ENCODE measurements around the gene CAMK1.
A peak's percentile ranks its signal among the peaks of the same experiment; 100 is the strongest.

Gene CAMK1

GRCh38 chr3:9769426-9770275 is at the start of gene CAMK1:
CAMK1 (minus strand) TSS chr3:9769947; CDS start chr3:9767749, 2,198 bp downstream.
- DNase-seq (ENCODE audit: low spot score) = peak; percentile 78

- DNase-seq (ENCODE audit: low spot score) = no peak
Observed at GRCh38 chr3:9818666-9819335, 49.1 kb upstream of the CAMK1 start.

DNA sequence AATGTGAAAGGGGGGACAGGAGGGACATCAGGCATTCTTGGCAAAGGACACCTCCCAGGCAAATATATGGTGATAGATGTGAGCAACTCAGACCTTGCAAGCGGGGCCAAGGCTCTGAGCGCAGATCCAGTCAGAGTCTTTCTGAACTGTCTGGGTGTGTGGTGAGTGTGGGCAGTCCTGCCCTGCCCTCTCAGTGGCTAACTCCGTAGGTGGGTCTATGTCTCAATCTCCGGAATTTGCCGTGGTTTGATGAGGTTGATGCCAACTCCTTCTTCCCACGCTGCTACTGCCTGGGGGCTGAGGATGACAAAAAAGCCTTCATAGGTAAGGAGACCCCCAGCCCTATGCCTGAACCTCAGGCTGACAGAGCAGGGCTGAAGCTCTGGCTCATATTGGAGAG is 47.7 kb upstream of the CAMK1 start:
- DNase-seq (ENCODE audit: low spot score) = no peak

- DNase-seq (ENCODE audit: low spot score) = no peak
Observed at GRCh38 chr3:9815986-9816385, 46.2 kb upstream of the CAMK1 start.

GRCh38 chr3:9812870-9813483 is 43.2 kb upstream of the CAMK1 start:
- DNase-seq (ENCODE audit: low spot score) = no peak

- DNase-seq (ENCODE audit: low spot score) = no peak
Observed at GRCh38 chr3:9810846-9811245, 41.1 kb upstream of the CAMK1 start.

GRCh38 chr3:9810433-9810770 is 40.7 kb upstream of the CAMK1 start:
- no peak for DNase-seq (ENCODE audit: low spot score)

DNA sequence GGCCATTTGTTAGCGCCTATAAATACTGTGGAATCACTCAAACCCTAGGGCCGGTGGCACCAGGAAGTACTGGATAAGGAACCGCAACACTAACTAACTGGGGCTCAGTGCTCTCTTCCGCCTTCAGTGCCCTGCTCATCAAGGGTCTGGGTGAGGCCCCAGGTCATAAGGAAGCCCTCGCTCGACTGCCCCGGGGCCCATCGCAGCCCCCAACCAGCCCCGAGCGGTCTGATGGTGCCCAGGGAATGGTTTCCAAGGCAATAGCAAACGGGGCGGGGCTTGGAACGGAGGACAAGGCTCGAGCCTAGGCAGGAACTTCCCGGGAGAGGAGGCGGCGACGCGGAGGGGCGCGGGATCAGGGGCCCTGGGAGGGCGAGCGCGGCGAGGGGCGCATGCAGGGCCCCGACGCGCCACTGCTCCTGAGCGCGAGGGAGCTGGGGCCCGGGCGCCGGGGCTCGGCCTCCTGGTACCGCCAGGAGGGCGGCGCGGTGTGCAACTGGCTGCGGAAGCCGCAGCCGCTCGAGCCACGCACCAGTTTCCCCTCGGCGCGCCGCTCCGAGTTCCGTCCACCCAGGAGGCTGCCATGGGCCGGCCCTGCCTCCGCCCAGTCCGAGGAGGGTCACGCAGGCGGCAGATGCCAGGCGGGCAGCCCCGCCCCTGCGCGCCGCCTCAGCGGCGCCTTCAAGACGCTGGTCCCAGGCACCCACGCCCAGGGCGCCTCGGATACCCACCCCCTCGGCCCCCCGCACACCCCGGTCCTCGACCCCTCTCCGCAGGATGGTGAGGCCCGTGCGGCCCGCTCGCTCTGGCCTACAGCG is 40.1 kb upstream of the CAMK1 start, which contains the start of gene TTLL3:
Gene TTLL3 (plus strand): TSS at position 648 of the 818 bp plus-strand sequence. CDS start 400 bp downstream, outside the sequence.
- peak; percentile 61 for DNase-seq (ENCODE audit: low spot score)

DNA sequence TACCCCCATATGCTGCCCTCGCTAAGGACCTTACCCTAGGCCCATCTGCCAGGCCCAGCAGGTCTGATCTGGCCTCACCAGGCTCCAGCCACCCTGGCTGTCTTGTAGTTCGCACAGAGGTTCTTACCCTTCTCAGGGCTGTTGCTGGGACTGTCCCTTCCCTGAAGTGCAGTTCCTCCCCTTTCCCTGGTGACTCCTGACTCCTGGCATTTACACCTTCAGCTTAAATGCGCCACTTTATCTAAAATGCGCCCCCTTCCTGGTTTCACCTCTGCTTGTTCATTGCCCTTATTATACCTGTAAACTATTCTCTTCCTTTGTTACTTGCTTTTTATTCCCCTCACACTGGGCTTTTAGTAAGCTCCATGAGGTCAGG is 39.5 kb upstream of the CAMK1 start:
- peak; percentile 14 for DNase-seq (ENCODE audit: low spot score)

GRCh38 chr3:9808345-9809037 is 38.7 kb upstream of the CAMK1 start:
- peak; percentile 51 for DNase-seq (ENCODE audit: low spot score)

GRCh38 chr3:9807981-9808344 is 38.2 kb upstream of the CAMK1 start:
- no peak for DNase-seq (ENCODE audit: low spot score)

DNA sequence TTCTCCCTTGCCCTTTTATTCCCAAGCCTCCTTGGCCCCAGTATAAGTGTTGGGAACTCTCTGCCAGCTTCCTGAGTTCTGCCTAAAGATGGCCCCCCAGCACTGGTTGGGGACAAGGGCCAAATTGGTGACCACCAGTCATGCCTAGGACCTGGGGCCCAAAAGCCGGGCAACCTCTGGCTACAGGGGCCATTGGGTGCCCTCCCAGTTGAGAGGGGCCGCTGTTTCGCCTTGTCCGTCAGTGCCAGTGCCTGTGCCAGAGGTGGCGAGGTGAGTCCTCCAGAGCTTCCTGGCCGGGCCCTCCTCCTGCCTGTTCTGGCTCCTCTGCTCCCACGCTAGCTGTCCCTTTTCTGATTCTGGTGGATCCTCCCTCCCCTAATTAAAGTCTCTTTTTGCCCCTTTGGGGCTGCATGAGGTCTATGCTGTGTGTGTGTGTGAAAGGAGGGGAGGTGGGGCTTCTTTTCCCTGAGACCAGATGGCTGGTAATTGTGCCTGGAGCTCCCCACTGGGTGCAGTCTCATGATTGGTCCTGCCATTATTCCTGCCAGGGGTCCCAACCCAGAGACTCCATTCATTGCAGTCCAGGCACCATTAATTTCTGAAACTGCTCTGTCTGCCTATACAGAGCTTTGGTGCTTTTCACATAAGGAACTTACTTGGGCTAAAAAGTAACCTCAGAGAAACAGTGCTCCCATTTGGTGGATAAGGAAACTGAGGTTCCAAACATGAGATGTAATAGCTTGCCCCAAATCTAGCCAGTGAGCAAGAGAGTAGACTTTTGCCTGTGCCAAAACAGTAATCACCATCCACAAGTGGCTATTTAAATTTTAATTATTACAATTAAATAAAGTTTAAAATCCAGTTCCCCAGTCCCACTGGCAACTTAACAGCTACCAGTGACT is 37.2 kb upstream of the CAMK1 start:
- no peak for DNase-seq (ENCODE audit: low spot score)

DNA sequence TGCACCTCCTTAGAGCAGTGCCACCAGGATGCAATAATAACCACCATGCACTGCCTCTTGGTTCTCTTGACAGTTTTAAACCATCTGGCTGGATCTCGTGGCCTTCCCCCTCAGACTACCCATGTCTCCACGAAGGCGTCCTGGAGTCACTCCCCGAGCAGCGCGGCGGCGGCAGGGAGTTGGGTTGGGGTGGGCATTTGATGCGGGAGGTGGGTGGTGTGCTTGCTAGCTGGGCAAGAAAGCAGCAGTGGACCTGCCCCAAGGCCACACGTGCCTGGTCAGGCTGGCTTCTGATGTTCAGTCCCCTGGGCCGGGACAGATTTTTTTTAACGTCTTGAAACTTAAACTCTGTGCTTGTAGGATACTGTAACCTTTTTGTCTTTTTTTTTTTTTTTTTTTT is 36.4 kb upstream of the CAMK1 start:
- DNase-seq (ENCODE audit: low spot score) = no peak

GRCh38 chr3:9804996-9805395 is 35.2 kb upstream of the CAMK1 start:
- no peak for DNase-seq (ENCODE audit: low spot score)

DNA sequence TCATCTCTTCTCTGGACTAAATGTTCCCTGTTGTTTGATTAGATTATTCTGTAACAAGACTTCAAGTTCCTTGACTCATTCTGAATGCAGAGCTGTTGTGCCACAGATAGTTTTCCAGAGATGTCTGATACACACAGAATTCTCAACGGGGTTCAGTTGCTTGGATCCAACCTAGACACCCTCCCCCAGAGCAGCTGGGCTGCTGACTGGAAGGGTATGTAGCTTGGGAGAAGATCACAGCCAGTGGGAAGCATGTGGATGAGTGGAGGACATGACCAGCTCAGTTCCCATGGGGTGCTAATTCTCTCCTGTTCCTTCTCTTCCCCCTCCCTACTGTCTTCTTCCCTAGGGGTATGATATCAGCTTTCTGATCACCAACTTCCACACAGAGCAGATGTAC is 33.7 kb upstream of the CAMK1 start:
- DNase-seq (ENCODE audit: low spot score) = no peak

DNA sequence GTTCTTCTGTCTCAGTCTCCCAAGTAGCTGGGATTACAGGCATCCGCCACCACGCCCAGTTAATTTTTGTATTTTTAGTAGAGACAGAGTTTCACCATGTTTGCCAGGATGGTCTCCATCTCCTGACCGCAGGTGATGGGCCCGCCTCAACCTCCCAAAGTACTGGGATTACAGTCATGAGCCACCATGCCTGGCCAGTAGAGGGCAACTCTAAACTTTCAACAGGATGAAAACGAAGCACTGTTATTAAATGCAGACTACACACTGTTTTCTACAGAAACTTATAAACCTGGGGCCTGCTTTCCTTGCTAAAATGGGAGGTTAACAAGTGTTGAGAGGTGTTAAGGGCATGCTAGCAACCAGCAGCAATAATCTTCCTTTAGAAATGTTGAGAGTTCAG is 30.8 kb upstream of the CAMK1 start:
- DNase-seq (ENCODE audit: low spot score) = no peak

DNA sequence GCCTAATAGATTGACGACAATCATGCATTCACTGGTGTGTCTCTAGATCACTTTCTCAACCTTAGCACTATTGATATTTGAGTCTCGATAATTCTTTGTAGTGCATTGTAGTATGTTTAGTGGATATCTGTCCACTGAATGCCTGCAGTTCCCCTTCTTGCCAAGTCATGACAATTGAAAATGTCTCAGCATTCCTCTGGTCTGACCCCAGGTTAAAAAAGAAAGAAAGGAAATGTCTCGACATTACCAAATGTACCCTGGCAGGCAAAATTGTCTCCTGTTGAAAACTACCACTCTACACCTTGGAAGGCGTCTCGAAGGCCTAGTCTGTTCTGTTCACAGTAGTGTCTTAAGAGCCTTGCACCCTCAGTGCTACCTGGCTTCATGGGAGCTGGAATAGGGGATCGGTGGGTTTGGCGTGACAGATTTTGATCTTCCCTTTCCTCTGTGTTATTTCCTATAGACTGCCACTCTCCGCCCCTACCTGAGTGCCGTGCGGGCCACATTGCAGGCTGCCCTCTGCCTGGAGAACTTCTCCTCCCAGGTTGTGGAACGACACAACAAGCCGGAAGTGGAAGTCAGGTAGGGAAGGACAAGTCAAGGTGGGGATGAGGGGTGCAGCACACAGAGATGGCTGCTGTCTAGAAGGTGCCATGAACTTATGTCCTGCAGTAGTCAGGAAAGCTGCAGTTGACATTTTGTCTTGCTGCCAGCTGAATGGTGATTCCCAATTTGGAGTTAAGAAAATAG is 27.6 kb upstream of the CAMK1 start:
- no peak for DNase-seq (ENCODE audit: low spot score)

DNA sequence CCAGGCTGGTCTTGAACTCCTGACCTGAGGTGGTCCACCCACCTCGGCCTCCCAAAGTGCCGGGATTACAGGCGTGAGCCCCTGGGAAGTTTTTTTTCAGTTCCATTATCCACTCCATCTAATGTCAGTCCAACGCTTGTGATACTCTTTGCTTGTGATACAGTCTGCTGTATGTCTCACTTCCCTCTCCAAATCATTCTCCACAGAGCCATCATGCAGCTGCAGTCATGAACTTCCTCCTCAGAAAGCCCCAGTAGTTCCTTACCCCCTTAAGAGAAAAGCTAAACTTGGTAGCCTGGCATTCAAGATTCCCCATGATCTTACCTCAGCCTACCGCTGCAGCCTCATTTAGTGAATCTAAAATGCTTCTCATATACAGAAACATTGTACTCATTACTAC is 25.5 kb upstream of the CAMK1 start:
- peak; percentile 65 for DNase-seq (ENCODE audit: low spot score)

DNA sequence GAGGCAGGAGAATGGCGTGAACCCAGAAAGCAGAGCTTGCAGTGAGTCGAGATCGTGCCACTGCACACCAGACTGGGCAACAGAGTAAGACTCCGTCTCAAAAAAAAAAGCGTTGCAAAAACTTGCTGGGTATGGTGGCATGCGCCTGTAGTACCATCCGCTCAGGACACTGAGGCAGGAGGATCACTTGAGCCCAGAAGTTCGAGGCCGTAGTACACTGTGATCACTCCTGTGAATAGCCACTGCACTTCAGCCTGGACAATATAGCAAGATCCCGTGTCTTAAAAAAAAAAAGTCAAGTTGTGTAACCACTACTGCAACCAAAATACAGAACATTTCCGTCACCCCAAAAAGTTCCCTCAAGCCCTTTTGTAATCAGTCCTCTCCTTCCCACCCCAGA is 24.7 kb upstream of the CAMK1 start:
- no peak for DNase-seq (ENCODE audit: low spot score)
